DMS53 treated with DMSO at 0.1 percent for 48 hours (cell line): ENCODE results near the gene GRID1.

Source experiments
- DNase-seq: peaks from one replicate; lab custom pipeline; 2025; ENCODE audit not compliant: unreplicated experiment; lab: John Stamatoyannopoulos, UW

Gene GRID1

GRCh38 chr10:85598646-85599045 is 767.9 kb downstream of the GRID1 start:
- DNase-seq, result no peak

- no peak for DNase-seq
Measured at GRCh38 chr10:85597006-85597405, 769.6 kb downstream of the GRID1 start.

- DNase-seq, result no peak
Measured at GRCh38 chr10:85596389-85596788, 770.2 kb downstream of the GRID1 start.

- DNase-seq, result no peak
Measured at GRCh38 chr10:85594239-85594638, 772.4 kb downstream of the GRID1 start.

GRCh38 chr10:85593226-85593772 is 773.3 kb downstream of the GRID1 start:
- DNase-seq, result no peak

- DNase-seq, result no peak
Measured at GRCh38 chr10:85581371-85581770, 785.2 kb downstream of the GRID1 start.

GRCh38 chr10:85580585-85580984 is 786.0 kb downstream of the GRID1 start:
- DNase-seq, result no peak

GRCh38 chr10:85578860-85579259 is 787.7 kb downstream of the GRID1 start:
- DNase-seq, result no peak

- DNase-seq, result no peak
Measured at GRCh38 chr10:85575441-85575840, 791.2 kb downstream of the GRID1 start.

GRCh38 chr10:85570871-85571270 is 795.7 kb downstream of the GRID1 start:
- no peak for DNase-seq

- DNase-seq, result no peak
Measured at GRCh38 chr10:85565381-85565780, 801.2 kb downstream of the GRID1 start.

GRCh38 chr10:85558533-85558932 is 808.1 kb downstream of the GRID1 start:
- DNase-seq, result no peak

- DNase-seq, result no peak
Measured at GRCh38 chr10:85557706-85558105, 808.9 kb downstream of the GRID1 start.

GRCh38 chr10:85557077-85557476 is 809.5 kb downstream of the GRID1 start:
- DNase-seq, result no peak
